DOHH2 (cell line): ENCODE results near the gene MMS22L.

Experiments used
- H3F3A ChIP-seq: fragments of 200-600 bp; sonication (generic), shearing (Covaris generic); 2 replicates; pipeline ENCODE4 v1.6.0; 2016; ENCODE audit warnings: antibody characterized with exemption, mild to moderate bottlenecking; ENCODE audit not compliant: control insufficient read depth, insufficient read depth
- H3K27ac ChIP-seq: fragments of 200-600 bp; sonication (generic); 2 replicates; pipeline ENCODE4 v1.5.1; 2014; ENCODE audit warnings: low read depth, mild to moderate bottlenecking, low read length, moderate library complexity
- H3K27me3 ChIP-seq: fragments of 200-600 bp; sonication (generic); 2 replicates; pipeline ENCODE4 v1.6.1; 2014; ENCODE audit warnings: mild to moderate bottlenecking, low read length, mixed read lengths; ENCODE audit not compliant: control insufficient read depth
- H3K36me3 ChIP-seq: fragments of 200-600 bp; sonication (generic); 2 replicates; pipeline ENCODE4 v1.6.1; 2014; ENCODE audit warnings: mild to moderate bottlenecking, low read length, moderate library complexity, mixed read lengths; ENCODE audit not compliant: control insufficient read depth
- H3K4me1 ChIP-seq: fragments of 200-600 bp; sonication (generic); 2 replicates; pipeline ENCODE4 v1.6.1; 2014; ENCODE audit warnings: mild to moderate bottlenecking, low read length, mixed read lengths; ENCODE audit not compliant: control insufficient read depth
- H3K4me2 ChIP-seq: fragments of 200-600 bp; sonication (generic); 2 replicates; pipeline ENCODE4 v1.6.0; 2014; ENCODE audit warnings: mild to moderate bottlenecking, low read length, moderate library complexity
- H3K4me3 ChIP-seq: fragments of 200-600 bp; sonication (generic); 2 replicates; pipeline ENCODE4 v1.5.1; 2014; ENCODE audit warnings: mild to moderate bottlenecking, low read length, mixed read lengths
- H3K79me2 ChIP-seq: fragments of 200-600 bp; sonication (generic); 2 replicates; pipeline ENCODE4 v1.6.1; 2014; ENCODE audit warnings: mild to moderate bottlenecking, low read length, mixed read lengths; ENCODE audit not compliant: control insufficient read depth
- H3K9me2 ChIP-seq: fragments of 200-600 bp; sonication (generic); replicated peaks from 2 replicates; pipeline ENCODE4 v1.6.1; 2014; ENCODE audit warnings: mild to moderate bottlenecking, low read length, mixed read lengths; ENCODE audit not compliant: control insufficient read depth
- H3K9me3 ChIP-seq: fragments of 200-600 bp; sonication (generic); 2 replicates; pipeline ENCODE4 v1.6.1; 2014; ENCODE audit warnings: antibody characterized with exemption, low read length, mixed read lengths; ENCODE audit not compliant: control insufficient read depth, insufficient read depth
- H4K20me1 ChIP-seq: fragments of 200-600 bp; sonication (generic); 2 replicates; pipeline ENCODE4 v1.6.0; 2014; ENCODE audit warnings: low read depth, mild to moderate bottlenecking, antibody characterized with exemption, low read length, moderate library complexity; ENCODE audit not compliant: control insufficient read depth, insufficient read depth
- EZH2phosphoT487 ChIP-seq: fragments of 200-600 bp; sonication (generic); IDR thresholded peaks from 2 replicates; pipeline ENCODE4 v1.6.1; 2017; ENCODE audit warnings: borderline replicate concordance, mild to moderate bottlenecking, antibody characterized with exemption, low read length, moderate library complexity, mixed read lengths
- TF ChIP-seq, protein P1 (sequence below): fragments of 200-600 bp; sonication (generic); IDR thresholded peaks from one replicate; pipeline ENCODE4 v1.5.1; 2014; ENCODE audit warnings: antibody characterized with exemption, mild to moderate bottlenecking, low read depth, low read length; ENCODE audit not compliant: poor library complexity, severe bottlenecking

The MMS22L gene

DNA sequence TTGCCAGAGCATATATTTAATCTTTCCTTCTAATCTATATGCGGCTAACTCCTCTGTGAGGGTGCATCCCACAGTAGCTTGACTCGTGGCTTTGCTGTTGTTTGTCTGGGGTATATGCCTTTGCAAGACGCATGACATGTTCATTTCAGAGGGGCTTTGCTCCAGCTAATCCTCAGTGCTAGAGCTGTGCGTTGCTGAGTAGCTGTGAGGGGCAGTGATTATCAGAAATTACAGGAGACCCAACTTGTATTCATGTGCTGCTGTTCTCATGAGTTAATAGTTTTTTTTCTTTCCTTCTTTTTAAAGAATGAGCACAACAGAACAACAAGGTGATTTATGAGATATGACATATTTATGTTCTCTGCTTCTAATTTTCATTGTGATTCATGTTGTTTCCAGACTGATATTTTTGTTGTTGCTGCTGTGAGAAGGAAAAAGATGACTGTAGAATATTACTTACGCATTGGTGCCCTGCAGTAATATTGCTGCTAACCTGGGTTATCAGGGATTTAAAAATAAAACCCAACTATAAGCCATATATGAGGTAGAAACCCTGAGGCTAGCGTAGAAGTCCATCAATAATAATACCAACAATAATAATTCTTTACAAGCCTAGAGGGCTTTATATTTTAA, 190.2 kb downstream of the MMS22L start:
- no peak overlapping the region for H3K4me3 ChIP-seq

More for the DNA sequence above, 190.2 kb downstream of the MMS22L start:
- Histone ChIP-seq H3K79me2 (no peaks in the 10 kb centered on the region), H3K9me3 (no peaks in the 10 kb centered on the region), H3K4me2 (no peak overlapping the region), H3K27me3 (no peaks in the 10 kb centered on the region), H3K27ac (no peak overlapping the region), H3F3A (no peaks in the 10 kb centered on the region), H3K9me2 (no peaks in the 10 kb centered on the region), H3K4me1 (no peaks in the 10 kb centered on the region), H3K36me3 (no peaks in the 10 kb centered on the region), H4K20me1 (no peaks in the 10 kb centered on the region)
- TF ChIP-seq EZH2phosphoT487 = no peak
- TF ChIP-seq, protein P1, sequence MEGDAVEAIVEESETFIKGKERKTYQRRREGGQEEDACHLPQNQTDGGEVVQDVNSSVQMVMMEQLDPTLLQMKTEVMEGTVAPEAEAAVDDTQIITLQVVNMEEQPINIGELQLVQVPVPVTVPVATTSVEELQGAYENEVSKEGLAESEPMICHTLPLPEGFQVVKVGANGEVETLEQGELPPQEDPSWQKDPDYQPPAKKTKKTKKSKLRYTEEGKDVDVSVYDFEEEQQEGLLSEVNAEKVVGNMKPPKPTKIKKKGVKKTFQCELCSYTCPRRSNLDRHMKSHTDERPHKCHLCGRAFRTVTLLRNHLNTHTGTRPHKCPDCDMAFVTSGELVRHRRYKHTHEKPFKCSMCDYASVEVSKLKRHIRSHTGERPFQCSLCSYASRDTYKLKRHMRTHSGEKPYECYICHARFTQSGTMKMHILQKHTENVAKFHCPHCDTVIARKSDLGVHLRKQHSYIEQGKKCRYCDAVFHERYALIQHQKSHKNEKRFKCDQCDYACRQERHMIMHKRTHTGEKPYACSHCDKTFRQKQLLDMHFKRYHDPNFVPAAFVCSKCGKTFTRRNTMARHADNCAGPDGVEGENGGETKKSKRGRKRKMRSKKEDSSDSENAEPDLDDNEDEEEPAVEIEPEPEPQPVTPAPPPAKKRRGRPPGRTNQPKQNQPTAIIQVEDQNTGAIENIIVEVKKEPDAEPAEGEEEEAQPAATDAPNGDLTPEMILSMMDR = no peak
